NCI-H1417 treated with DMSO at 0.1 percent for 48 hours (cell line): ENCODE measurements around the gene TMEM219.
"Not testable (repeated sequence)": the region's sequence is repeated elsewhere in the genome, so short reads cannot be mapped to it uniquely, and the experiment has no call there.

ENCODE experiments used
- DNase-seq: peaks from one replicate; lab custom pipeline; 2025; lab: John Stamatoyannopoulos, UW

The TMEM219 gene

GRCh38 chr16:29951625-29952365, 10.1 kb upstream of the TMEM219 start:
- DNase-seq = no peak

GRCh38 chr16:29958756-29959155, 3.1 kb upstream of the TMEM219 start:
- no peak for DNase-seq

- no peak for DNase-seq
Observed at GRCh38 chr16:29959293-29959692, 2.6 kb upstream of the TMEM219 start.

GRCh38 chr16:29959821-29960220, 2.1 kb upstream of the TMEM219 start:
- not testable (repeated sequence) for DNase-seq

- DNase-seq = no peak
Observed at GRCh38 chr16:29961127-29961478, 776 bp upstream of the TMEM219 start.

GRCh38 chr16:29962344-29962994, 590 bp downstream of the TMEM219 start:
- no peak for DNase-seq

GRCh38 chr16:29963021-29963743, 1.3 kb downstream of the TMEM219 start:
- DNase-seq = no peak

- DNase-seq = no peak
Observed at GRCh38 chr16:29968205-29968604, 6.3 kb downstream of the TMEM219 start.

GRCh38 chr16:29971304-29971703, 9.4 kb downstream of the TMEM219 start:
- DNase-seq = no peak

GRCh38 chr16:29972500-29972899, 10.6 kb downstream of the TMEM219 start:
- DNase-seq = no peak

- no peak for DNase-seq
Observed at GRCh38 chr16:29972992-29973383, 11.1 kb downstream of the TMEM219 start.

- DNase-seq = peak; percentile 87
Observed at GRCh38 chr16:29973384-29974246, 11.7 kb downstream of the TMEM219 start, which contains the start of gene TAOK2. TAOK2 (plus strand) TSS chr16:29973868; CDS start chr16:29977773, 3,905 bp downstream.

- DNase-seq = no peak
Observed at GRCh38 chr16:29974291-29975133, 12.6 kb downstream of the TMEM219 start.

- no peak for DNase-seq
Observed at GRCh38 chr16:29975134-29975538, 13.3 kb downstream of the TMEM219 start.

- no peak for DNase-seq
Observed at GRCh38 chr16:29975811-29976511, 14.1 kb downstream of the TMEM219 start.

- DNase-seq = no peak
Observed at GRCh38 chr16:29977063-29977825, 15.4 kb downstream of the TMEM219 start.

GRCh38 chr16:29978081-29978480, 16.2 kb downstream of the TMEM219 start:
- no peak for DNase-seq

- DNase-seq = no peak
Observed at GRCh38 chr16:29978564-29979270, 16.8 kb downstream of the TMEM219 start.
